Stimulated activated CD8-positive, alpha-beta memory T cell treated with anti-CD3 and anti-CD28 coated beads, Interleukin-15, amount 100 ng/mL, for 1 hour (primary cell): Measurements from ENCODE around the gene RIOX2.
"Not testable (repeated sequence)": the region's sequence is repeated elsewhere in the genome, so short reads cannot be mapped to it uniquely, and the experiment has no call there.

Experiments
- DNase-seq: peaks from one replicate; pipeline ENCODE4 v3.0.0-alpha.2; 2020; ENCODE audit warnings: low read depth

RIOX2 gene

DNA sequence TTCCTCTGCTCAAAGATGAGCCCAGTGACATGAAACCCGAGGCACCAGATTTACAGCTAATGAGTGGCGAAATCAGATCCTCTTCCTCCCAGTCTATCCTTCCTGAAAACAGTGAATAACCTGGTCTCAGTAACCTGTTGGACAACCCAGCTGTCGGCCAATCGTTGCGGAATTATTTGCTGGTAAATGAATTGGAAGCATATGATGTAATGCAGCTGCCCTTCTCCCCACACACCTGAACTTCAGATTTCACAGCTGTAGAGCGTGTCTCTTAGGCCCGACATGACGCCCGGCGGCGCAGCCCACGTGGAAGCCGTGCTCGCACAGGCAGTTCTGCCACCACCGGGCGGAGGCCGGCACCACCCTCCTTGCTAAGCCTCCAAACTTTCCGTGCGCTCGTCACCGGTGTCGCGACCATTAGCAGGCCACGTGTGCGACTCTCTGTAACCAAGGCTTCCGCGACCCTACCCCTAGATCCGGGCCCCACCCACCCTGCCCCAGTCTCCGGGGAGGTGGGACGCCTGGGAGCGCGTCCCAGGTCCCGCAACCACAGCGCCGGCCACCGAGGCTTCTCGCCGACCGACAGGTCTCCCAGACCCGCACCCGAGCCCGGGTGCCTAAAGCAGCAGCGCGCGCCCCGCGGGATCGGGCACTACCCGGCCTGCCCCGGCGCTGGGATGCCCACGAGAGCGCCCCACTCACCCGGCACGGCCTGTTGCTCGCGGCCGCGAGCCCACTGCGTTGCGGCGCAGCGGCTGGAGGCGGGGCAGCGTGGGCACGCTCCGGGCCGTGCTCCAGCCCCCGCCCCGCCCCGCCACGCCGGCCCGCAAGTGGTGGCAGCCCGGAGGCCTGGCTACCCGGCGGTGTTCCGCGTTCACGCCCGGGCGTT, at the start of gene RIOX2:
Gene RIOX2, minus strand, starts transcription at position 753 of the 889 bp plus-strand sequence. CDS start 4,838 bp downstream, outside the sequence.
- DNase-seq = peak; percentile 49

DNA sequence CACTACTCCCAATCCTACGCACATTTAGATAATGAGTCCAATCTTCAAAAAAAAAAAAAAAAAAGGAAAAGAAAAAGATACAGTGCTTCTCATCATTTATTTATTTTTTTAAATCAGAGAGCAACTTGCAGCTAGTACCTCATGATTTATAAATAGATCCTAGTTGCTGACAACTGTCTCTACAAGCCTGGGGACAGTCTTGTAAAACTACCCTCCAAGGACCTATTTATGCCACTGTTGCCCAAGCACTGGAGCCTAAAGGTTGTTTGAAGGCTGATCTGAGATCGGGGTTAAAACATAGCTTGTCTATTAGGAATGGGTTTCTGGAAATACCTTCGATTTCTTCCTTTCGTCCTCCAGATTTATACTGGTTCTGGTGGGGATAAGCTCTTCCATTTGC, 48.2 kb upstream of the RIOX2 start:
- no peak for DNase-seq

DNA sequence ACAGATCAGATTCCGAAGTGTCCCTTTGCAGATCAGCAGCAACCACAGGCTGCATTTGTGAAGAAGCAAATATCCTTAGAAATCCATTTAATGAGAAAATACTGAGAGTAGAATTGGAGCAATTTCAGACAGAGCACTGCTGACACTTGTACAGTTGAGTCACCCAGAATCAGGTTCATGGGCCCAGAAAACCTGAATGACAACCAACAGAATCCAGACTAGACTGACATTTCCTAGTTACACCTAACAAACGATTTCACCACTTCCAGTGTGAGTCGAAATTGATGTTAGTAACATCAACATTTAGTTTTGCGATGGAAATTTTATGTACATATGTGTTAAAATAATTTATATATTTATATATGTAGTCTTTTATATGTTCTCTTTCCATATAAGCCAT, 46.1 kb upstream of the RIOX2 start:
- DNase-seq = no peak

DNA sequence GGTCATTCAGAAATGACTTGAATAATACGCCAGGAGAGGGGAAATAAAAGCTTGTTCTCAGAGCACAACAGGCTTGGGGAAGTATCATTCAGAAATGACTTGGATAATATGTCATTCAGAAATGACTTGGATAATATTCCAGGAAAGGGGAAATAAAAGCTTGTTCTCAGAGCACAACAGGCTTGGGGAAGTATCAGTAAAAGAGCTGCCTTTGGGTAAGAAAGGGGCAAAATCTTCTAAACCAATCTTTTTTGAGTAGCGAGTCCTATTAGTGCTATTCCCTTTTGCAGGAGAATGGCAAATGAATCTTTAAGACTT, 42.0 kb upstream of the RIOX2 start:
- no peak for DNase-seq

DNA sequence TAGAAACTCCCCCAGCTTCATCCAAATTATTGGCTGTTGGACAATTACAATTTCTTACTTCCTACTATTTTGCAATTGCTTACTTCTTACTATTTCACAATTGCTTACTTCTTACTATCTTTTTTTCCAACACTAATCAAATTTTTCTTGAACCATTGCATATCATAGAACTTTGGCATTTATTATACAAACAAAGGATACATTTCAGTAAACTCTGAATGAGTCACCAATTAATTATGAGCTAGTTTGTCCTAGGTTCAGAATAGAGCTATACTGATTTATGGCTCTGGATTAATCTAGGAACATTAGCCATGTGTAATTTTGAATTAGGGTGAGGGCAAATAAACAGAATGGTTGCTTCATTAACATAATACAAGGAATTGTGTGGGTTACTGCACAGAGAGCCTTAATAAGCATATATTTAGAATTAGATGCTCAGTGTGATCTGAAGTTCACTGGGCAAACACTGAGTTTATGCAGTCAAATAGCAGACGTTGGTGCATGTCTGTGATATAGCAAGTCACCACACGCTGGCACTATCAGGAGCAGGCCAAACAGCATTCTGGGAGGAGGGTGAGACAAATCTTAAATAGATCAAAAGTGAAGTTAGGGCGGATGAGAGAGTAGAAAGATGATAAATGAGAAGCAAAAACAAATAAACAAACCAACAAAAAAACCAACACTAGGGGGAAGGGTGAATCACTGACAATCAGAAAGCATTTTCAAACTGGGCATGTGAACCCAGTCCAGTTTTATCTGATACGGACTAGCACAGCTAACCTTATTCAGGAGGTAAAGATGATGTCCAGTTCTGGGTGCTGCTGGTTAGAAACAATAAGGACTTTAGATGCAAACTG, 41.4 kb upstream of the RIOX2 start:
- DNase-seq = no peak

DNA sequence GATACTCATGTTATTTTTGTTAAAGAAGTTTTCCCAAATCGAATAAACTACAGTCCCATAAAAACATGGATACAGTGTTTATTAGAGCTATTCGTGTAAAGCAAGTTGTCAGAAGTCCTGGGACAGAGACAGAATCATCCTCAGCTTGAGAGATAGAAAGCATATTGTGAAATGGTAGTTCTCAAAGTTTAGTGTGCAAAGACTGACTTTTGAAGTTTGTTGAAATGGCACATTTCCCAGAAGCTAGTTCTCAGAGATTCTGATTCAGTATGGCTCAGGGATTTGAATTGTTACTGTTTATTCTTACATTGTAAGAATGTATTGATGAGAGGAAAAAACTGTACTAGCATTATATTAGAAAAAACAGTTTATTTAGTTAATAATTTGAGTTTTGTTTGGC, 40.7 kb upstream of the RIOX2 start:
- DNase-seq = no peak

- DNase-seq = not testable (repeated sequence)
These were observed 38.7 kb upstream of the RIOX2 start for GRCh38 chr3:98010883-98011449.

- DNase-seq = no peak
These were observed 38.1 kb upstream of the RIOX2 start for GRCh38 chr3:98010194-98010882.

- no peak for DNase-seq
These were observed 36.6 kb upstream of the RIOX2 start for GRCh38 chr3:98008855-98009254.

DNA sequence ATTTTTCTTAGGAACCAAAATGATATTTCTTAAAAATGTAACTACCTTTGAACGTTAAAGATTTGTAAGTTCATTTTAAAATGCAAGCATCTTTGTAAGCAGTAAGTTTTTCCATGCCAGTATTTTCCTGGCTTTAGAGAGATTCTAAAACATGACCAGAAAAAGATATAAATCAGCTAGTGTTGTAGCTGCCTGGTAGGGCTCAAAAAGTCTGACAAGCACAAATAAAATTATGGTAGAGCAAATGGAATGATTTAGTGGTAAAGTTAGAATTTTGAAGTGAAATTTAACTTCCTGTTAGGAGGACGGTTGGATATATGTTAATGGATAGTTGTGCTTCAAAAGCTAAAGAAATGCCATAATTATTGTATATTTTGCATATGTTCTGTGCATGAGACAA, 33.2 kb upstream of the RIOX2 start:
- no peak for DNase-seq

DNA sequence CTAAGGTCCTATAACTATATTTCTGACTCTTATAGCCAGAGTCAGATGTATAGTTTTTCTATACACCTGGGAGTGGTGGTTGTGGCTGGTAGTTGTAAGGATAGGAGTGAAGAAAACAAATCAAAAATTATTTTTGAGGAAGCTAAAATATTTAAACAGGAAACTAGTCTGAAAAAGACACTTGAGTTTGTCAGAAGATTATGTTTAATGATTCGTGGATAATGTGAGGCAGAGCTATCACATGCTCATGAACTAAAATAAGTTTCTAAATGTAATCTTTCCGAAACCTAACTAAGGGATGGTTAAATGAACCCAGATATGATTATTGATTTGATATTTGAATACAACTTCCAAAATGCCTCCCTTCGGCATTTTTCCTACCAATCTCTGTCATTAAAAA, 32.5 kb upstream of the RIOX2 start:
- no peak for DNase-seq

DNA sequence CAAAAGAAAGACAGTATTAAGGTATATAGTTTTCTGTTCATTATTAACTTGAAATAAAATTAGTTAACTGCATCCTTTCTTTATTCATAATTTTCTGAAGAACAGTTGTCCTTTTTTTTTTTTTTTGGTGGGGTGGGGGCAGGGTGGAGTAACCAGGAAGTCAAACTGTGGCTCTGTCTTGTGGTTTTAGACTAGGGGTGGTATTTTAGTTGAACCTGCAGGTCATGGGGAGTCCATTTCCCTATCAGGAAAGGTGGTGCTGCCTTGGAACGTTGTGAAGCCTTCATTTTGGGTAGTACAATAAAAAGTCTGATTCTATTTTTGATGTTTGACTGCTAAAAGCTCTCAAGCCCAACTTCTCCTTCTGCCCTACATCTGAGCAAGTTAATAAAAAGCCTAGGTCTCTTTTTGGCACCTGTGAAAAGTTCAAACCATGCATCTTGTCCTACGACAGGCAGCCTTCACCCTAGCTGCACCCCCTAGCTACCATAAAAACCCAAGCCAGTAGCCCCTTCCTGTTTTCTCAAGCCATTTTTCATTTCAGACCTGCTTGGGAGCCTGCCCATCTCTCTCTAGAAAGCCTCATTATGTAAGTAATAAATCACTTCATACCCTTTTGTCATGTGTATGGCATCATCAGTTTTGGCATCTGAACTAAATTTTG, 31.2 kb upstream of the RIOX2 start:
- no peak for DNase-seq

GRCh38 chr3:98002717-98003116, 30.5 kb upstream of the RIOX2 start:
- no peak for DNase-seq

DNA sequence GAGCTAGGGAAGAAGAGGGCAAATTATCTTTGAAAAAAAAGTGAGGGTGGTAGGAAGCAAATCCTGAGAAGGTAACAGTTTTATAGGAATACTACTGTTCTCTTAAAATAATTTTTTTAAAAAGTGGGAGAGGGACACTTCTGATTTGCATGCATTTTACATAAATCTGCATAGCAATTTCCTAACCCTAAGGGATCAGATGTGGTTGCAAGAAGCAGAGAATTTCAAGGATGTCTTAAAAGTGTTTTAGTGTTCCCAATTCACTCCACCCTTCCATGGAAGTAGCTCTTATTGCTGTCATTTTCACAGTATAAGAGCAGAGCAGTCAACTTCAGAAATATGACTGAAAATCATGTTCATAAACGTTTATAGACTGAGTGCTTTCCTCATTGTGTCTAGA, 27.8 kb upstream of the RIOX2 start:
- DNase-seq = no peak

GRCh38 chr3:97999103-97999502, 26.9 kb upstream of the RIOX2 start:
- no peak for DNase-seq

GRCh38 chr3:97996988-97997387, 24.8 kb upstream of the RIOX2 start:
- no peak for DNase-seq

DNA sequence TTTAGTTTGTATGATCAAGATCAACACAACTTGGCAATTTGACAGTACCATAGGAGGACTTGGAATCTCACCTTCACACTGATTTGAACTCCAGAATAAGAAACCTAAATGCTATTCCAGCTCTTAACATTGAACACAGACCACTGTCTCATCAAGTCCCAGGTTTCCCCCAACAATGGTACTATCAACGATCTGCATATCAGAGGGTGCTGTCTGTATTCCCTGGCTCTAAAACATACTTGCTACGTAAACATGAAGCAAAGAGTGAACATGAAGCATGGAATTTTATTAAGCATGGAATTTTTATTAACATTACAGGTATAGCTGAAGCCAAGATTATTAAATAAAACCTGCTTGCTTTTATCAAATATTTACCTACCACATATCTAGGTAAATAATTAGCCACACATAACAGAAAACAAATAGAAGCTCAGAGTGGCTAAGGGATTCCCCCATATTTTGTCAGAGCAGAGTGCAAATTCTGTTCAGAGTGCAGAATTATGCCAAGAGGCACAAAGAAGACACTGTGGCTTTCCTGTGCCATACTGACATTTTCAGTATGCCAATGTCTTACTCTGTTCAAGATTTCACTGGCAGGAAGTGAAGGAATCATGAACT, 22.2 kb upstream of the RIOX2 start:
- DNase-seq = no peak

DNA sequence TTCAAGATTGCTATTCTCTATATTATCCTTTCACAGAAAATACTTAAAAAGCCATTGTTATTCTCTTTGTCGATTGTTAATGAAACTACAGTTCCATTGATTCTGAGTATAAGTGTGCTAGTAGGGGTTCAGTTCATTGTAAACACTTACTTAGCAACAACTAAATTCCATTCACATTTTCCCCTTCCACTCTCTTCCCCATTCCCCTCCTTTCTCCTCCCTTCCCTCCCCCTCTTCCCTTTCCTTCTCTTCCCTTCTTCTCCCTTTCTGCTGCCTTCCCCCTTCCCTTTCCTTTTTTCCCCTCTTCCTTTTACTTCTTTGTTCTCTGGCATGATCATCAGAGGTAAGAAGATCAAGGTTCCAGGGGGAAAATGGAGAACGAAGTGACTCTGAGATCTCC, 21.3 kb upstream of the RIOX2 start:
- no peak for DNase-seq

- DNase-seq = no peak
These were observed 20.4 kb upstream of the RIOX2 start for GRCh38 chr3:97992547-97993173.

GRCh38 chr3:97991293-97991682, 19.1 kb upstream of the RIOX2 start:
- no peak for DNase-seq
